Liver (tissue), 3 donors: Measurements from ENCODE around the gene RHBDF2.

Experiments
- JUND ChIP-seq, 2 donors: IDR thresholded peaks; 2 replicates each; pipeline ENCODE4 v1.6.1; 2016; ENCODE audit warnings: antibody characterized with exemption in 2 of 2
- TAF1 ChIP-seq: conservative IDR thresholded peaks from 2 replicates; pipeline ENCODE4 v1.6.1; 2016; ENCODE audit warnings: antibody characterized with exemption, mild to moderate bottlenecking
- TF ChIP-seq, protein P1 (sequence below): IDR thresholded peaks from 2 replicates; pipeline ENCODE4 v1.6.1; 2016; ENCODE audit warnings: antibody characterized with exemption
- TF ChIP-seq, protein P2 (sequence below): fragments of 150-350 bp; IDR thresholded peaks from 2 replicates; pipeline ENCODE4 v1.5.1; 2017; ENCODE audit warnings: improper control_type of control experiment, low read depth, low read length; ENCODE audit not compliant: missing input control
- donor health status: healthy.
- donor health status: healthy.

DNA sequence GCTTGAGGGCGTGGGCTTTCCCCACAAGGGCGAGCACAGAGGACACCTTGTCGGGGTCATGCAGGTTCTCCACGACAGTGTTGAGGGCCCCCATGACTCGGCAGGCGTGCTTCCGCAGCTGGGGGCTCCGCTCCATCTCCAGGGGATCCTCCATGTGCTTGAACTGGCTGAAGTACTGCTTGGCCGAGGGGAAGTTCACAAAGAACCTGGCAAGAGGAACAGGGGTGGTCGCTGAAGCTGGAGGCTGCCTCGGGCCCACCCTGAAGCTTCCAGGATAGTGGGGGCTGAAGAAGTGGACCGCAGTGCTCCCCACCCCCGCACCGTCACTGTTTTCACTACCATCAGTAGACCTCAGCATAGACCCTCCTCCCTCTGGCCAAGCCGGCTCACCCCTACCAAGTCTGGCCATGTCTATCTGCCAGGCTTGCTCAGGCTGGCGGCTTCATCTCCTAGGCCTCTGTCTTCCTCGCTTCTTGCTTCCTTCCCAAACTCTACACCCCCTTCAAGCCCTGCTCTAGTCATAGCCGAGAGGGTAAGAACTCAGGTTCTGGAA lies 30.3 kb upstream of the RHBDF2 start:
- TF ChIP-seq, protein P1, sequence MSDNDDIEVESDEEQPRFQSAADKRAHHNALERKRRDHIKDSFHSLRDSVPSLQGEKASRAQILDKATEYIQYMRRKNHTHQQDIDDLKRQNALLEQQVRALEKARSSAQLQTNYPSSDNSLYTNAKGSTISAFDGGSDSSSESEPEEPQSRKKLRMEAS, result no peak
- TF ChIP-seq, protein P2, sequence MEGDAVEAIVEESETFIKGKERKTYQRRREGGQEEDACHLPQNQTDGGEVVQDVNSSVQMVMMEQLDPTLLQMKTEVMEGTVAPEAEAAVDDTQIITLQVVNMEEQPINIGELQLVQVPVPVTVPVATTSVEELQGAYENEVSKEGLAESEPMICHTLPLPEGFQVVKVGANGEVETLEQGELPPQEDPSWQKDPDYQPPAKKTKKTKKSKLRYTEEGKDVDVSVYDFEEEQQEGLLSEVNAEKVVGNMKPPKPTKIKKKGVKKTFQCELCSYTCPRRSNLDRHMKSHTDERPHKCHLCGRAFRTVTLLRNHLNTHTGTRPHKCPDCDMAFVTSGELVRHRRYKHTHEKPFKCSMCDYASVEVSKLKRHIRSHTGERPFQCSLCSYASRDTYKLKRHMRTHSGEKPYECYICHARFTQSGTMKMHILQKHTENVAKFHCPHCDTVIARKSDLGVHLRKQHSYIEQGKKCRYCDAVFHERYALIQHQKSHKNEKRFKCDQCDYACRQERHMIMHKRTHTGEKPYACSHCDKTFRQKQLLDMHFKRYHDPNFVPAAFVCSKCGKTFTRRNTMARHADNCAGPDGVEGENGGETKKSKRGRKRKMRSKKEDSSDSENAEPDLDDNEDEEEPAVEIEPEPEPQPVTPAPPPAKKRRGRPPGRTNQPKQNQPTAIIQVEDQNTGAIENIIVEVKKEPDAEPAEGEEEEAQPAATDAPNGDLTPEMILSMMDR, result no peak
- TF ChIP-seq TAF1, result no peak
- TF ChIP-seq JUND (IDR thresholded peaks at IDR 0.05), result no peak
